DMS79 (cell line): ENCODE measurements around the gene ALKBH1.
"Not testable (repeated sequence)": the region's sequence is repeated elsewhere in the genome, so short reads cannot be mapped to it uniquely, and the experiment has no call there.

ENCODE experiments used
- DNase-seq: peaks from one replicate; lab custom pipeline; 2025; lab: John Stamatoyannopoulos, UW

Gene ALKBH1

DNA sequence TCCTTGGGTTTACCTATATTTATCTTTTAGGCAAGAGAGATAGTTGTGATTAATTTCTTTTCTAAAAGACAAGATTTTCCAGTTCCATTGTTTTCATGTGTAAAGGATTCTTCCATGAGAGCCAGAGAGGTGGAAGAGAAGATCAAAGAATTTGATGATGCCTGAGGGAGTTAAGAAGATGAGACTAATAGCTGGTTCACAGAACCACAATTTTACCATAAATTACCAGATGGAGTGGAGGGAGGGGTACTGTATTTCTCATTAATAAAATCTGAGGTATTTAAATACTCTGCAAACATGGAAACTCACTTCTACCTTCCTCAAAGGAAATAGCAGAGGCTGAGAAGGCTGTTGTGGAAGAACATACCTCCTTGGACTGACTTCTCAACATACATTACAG is 34.6 kb downstream of the ALKBH1 start:
- DNase-seq: no peak

- DNase-seq: no peak
These were observed 40.5 kb downstream of the ALKBH1 start for GRCh38 chr14:77667331-77667730.

- no peak for DNase-seq
These were observed 44.5 kb downstream of the ALKBH1 start for GRCh38 chr14:77663293-77663692.

- not testable (repeated sequence) for DNase-seq
These were observed 46.3 kb downstream of the ALKBH1 start for GRCh38 chr14:77661562-77661961.

DNA sequence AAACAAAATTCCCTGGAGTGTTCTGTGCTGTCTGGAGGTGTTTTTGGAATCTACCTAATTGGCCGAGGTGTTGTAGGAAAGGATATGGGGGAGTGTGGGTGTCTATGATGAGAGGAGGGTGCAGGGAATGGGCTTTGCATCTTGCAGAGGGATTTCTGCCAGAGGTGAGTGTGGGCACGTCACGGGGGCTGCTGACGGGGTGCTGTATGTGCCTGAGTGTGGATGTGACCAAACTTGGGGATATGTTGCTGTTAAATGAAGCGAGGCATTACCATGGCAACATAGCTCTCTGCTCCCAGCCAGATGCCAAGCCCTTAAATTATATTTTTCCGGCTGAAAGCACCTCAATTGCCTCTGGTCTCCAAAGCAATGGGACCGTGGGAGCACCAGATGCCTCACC is 47.1 kb downstream of the ALKBH1 start:
- peak; percentile 99 for DNase-seq

GRCh38 chr14:77659831-77660230 is 48.0 kb downstream of the ALKBH1 start:
- no peak for DNase-seq

DNA sequence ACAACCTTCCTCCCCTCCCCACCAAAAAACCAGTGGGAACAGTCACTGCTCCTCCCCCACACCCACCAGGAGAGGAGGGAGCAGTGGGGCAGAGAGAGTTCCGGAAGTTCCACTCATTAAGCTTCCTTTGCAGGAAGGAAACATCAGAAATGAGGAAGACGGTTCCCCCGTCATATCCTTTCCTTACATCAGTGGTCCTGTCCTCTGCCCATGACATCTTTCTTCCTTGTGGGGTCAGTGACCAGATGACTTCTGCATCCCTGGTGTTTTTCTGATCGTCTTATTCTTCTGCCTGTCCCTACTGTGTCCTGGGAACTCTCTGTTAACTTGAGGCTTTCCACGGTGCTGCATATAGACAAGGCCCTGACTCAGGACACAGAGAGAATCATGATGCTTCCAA is 50.5 kb downstream of the ALKBH1 start:
- no peak for DNase-seq

DNA sequence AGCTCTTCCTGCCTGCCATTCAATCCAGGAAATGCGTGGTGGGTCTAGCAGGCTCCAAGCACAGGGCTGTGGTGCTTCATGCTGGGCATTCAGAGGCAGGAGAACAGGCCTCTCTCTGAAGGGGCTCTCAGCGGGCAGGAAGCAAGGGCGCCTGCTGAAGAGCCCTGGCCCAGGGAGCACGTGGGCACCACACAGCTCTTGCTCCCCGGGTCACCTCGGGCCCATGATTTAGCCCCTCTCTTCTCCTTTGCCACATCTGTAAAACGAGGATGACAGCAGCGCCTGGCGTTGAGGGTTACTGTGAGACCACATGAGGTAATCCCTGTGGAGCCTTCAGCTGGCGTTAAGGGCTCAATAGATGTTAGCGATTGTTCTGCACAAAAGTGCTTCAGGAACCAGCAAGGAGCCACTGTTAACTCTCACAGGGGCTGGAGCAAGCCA is 53.8 kb downstream of the ALKBH1 start:
- DNase-seq: peak; percentile 92

GRCh38 chr14:77649326-77649725 is 58.5 kb downstream of the ALKBH1 start:
- DNase-seq: no peak

GRCh38 chr14:77648520-77649200 is 59.2 kb downstream of the ALKBH1 start:
- no peak for DNase-seq

GRCh38 chr14:77647853-77648252 is 60.0 kb downstream of the ALKBH1 start:
- no peak for DNase-seq

GRCh38 chr14:77646907-77647306 is 60.9 kb downstream of the ALKBH1 start:
- no peak for DNase-seq

DNA sequence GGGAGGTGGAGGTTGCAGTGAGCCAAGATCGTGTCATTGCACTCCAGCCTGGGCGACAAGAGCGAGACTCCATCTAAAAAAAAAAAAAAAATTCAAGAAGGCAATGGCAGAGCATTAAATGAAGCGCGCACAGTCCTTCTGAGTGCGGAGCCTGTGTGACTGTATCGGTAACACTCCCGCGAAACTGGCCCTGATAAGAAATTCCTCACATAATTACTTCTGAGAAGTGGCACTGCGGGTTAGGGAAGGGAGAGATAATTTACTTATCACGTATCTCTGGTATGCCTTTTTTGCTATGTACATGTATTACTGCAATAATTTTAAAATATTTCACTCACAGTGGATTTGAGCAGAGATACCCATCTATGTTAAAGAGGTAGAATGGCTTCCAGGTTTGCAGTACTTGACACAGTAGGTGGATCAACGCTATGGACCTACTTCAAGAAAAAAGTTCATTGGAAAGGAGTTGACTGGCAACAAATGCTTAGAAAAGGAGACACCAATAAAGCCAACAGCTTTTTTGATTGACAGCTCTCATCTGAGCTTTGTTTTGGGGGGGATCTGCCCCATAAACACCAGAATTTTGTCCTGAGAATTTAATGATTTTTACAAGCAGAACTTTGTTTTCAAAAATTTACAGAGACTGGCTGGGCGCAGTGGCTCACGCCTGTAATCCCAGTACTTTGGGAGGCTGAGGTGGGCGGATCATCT is 62.1 kb downstream of the ALKBH1 start:
- no peak for DNase-seq

GRCh38 chr14:77642407-77642806 is 65.4 kb downstream of the ALKBH1 start:
- no peak for DNase-seq

DNA sequence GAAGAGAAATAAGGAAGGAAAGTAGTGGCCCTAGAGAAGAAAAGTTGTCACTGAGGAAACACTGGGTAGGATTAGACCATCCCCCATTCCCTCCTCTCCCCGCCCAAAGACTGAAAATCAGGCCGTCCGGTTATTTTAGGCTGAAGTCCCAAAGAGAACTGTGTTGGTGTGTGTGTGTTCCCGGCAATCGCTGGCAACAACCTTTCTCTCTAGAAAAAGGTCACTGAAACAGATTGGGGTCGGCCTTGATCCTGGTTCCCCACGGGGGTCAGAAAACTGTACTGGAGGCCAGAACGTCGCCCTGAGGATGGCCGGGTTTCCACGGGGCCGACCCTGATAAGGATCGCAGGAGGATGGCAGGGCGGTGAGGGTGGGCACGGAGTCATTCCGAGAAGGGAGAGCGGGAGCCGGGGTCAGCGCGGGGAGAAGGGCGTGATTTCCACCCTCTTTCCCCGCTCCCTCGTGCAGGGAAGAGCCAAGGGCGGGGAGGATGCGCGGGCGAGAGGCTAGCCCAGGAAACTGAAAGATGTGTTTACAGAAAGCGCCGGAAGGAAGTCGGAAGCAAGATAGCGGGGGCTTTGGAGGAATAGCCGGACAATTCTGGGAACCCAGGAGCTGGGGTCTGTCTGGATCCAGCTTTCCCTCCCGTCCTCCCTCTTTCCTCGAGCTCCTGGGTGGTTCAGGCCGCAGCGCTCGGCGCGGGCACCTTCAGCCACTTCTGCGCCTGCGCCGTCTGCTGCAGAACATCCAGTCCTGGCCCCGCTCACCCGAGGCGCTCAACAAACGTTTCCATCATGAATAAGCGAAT is 66.1 kb downstream of the ALKBH1 start:
- DNase-seq: no peak

GRCh38 chr14:77640756-77641533 is 66.9 kb downstream of the ALKBH1 start:
- no peak for DNase-seq

- no peak for DNase-seq
These were observed 69.1 kb downstream of the ALKBH1 start for GRCh38 chr14:77638771-77639171.

DNA sequence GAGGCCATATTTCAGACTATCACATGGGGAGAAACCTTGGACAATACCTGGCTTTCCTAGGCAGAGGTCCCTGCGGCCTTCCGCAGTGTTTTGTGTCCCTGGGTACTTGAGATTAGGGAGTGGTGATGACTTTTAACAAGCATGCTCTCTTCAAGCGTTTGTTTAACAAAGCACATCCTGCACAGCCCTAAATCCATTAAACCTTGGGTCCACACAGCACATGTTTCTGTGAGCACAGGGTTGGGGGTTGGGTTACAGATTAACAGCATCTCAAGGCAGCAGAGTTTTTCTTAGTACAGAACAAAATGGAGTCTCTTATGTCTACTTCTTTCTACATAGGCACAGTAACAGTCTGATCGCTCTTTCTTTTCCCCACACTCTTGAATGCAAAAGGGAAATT is 72.0 kb downstream of the ALKBH1 start:
- not testable (repeated sequence) for DNase-seq

- DNase-seq: not testable (repeated sequence)
These were observed 72.4 kb downstream of the ALKBH1 start for GRCh38 chr14:77635466-77635865.

DNA sequence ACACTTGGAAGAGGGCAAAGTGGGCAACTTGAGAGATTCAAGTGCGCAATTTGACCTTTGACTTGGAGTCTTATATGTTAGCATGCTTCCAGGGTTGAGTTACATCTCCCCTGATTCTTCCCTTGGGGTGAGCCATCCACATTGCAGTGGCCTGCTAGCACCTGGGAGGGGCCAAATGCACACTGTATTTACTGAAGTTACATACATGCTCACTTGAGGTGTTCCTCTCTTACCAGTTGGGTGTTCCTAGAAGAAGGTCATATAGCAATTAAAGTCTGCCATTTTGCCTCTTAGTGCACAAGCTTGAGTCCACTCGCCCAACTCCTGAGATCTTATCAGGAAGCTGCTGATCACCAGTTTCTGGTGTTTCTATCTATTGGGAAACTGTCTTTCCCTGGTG is 77.7 kb downstream of the ALKBH1 start:
- DNase-seq: no peak

GRCh38 chr14:77625360-77625759 is 82.5 kb downstream of the ALKBH1 start:
- no peak for DNase-seq

- no peak for DNase-seq
These were observed 84.6 kb downstream of the ALKBH1 start for GRCh38 chr14:77623201-77623600.
